PFSK-1 (cell line): Measurements from ENCODE around the gene RAB3GAP2.

ENCODE experiments used
- FOXP2 ChIP-seq: optimal IDR thresholded peaks from 2 replicates; pipeline ENCODE3; 2011; ENCODE audit warnings: borderline replicate concordance, control low read depth, inconsistent platforms; ENCODE audit not compliant: insufficient read depth; ENCODE audit errors: extremely low read length, extremely low read depth
- POLR2AphosphoS5 ChIP-seq: IDR thresholded peaks from 2 replicates; pipeline ENCODE4 v1.6.1; 2012; ENCODE audit warnings: low read depth, mild to moderate bottlenecking, control low read depth, low read length, moderate library complexity
- SIN3A ChIP-seq: IDR thresholded peaks from 2 replicates; pipeline ENCODE4 v1.6.1; 2012; ENCODE audit warnings: mild to moderate bottlenecking, low read length, moderate library complexity, borderline replicate concordance; ENCODE audit not compliant: insufficient read depth
- TAF1 ChIP-seq: IDR thresholded peaks from 2 replicates; pipeline ENCODE4 v1.6.1; 2012; ENCODE audit warnings: low read length, control low read depth, borderline replicate concordance; ENCODE audit not compliant: insufficient read depth
- TF ChIP-seq, protein P1 (sequence below), 2 experiments: IDR thresholded peaks; 2 replicates each; pipeline versions ENCODE4 v1.6.1 to v1.8.0; 2011 to 2012; ENCODE audit warnings: low read depth in 2 of 2, low read length in 2 of 2, control low read depth in 1 of 2, inconsistent platforms in 1 of 2, mild to moderate bottlenecking in 1 of 2, moderate library complexity in 1 of 2; ENCODE audit not compliant: insufficient read depth in 1 of 2

Gene RAB3GAP2

DNA sequence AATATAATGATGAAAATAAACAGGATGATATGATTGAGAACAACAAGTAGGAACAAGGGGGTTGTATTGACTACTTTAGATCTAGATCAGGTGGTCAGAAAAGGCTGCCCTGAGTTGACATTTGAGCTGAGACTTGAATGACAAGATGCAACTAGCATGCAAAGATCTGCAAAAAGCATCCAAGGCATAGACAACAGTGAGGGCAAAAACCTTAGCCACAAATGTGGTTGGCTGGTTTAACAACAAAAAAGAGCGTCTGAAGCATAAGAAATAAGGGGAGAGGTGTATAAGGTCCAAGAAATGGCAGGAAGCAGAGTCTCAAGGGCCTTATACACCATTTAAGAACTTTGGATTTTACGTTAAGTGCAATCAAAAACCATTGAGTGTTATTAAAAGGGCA is 3.2 kb downstream of the RAB3GAP2 start:
- TF ChIP-seq SIN3A (no peak), POLR2AphosphoS5 (no peak), TAF1 (no peak), FOXP2 (no peak)
- TF ChIP-seq, protein P1, sequence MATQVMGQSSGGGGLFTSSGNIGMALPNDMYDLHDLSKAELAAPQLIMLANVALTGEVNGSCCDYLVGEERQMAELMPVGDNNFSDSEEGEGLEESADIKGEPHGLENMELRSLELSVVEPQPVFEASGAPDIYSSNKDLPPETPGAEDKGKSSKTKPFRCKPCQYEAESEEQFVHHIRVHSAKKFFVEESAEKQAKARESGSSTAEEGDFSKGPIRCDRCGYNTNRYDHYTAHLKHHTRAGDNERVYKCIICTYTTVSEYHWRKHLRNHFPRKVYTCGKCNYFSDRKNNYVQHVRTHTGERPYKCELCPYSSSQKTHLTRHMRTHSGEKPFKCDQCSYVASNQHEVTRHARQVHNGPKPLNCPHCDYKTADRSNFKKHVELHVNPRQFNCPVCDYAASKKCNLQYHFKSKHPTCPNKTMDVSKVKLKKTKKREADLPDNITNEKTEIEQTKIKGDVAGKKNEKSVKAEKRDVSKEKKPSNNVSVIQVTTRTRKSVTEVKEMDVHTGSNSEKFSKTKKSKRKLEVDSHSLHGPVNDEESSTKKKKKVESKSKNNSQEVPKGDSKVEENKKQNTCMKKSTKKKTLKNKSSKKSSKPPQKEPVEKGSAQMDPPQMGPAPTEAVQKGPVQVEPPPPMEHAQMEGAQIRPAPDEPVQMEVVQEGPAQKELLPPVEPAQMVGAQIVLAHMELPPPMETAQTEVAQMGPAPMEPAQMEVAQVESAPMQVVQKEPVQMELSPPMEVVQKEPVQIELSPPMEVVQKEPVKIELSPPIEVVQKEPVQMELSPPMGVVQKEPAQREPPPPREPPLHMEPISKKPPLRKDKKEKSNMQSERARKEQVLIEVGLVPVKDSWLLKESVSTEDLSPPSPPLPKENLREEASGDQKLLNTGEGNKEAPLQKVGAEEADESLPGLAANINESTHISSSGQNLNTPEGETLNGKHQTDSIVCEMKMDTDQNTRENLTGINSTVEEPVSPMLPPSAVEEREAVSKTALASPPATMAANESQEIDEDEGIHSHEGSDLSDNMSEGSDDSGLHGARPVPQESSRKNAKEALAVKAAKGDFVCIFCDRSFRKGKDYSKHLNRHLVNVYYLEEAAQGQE (IDR thresholded peaks at IDR 0.05; ENCODE audit: insufficient read depth in 1 of 2, low read depth in 2 of 2, low read length in 2 of 2): no peak

DNA sequence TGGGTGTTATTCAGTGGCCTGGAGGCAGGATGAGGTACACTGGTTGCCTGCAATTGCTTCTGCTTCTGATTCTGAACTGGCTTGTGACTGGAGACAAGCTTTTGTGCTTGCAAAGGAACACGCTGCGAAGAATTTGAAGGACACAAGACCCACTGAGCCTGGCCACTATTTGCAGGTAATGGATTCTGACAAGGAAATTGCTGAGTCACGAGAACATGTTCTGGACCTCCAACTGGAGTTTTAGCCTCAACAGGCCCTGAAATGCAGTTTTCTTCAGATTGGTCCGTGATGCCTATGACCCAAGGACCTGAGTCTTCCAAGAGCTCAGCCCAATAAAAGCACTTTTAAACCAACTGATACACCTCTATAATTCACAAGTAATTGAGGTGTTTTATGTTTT is 4.6 kb downstream of the RAB3GAP2 start:
- TF ChIP-seq TAF1 (no peak), SIN3A (no peak), POLR2AphosphoS5 (no peak), FOXP2 (no peak)
- TF ChIP-seq, protein P1 (IDR thresholded peaks at IDR 0.05; ENCODE audit: insufficient read depth in 1 of 2, low read depth in 2 of 2, low read length in 2 of 2): no peak

DNA sequence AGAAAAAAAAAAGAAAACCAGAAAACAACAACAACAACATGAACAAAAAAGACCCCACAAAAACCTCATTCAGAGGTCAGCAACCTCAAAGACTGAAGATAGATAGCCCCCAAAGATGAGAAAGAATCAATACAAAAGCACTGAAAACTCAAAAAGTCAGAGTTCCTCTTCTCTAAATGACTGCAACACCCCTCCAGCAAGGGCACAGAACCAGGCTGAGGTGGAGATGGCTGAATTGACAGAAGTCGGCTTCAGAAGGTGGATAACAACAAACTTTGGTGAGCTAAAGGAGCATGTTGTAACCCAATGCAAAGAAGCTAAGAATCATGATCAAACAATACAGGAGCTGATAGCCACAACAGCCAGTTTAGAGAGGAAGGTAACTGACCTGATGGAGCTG is 17.0 kb downstream of the RAB3GAP2 start:
- TF ChIP-seq, protein P1 (IDR thresholded peaks at IDR 0.05; ENCODE audit: insufficient read depth in 1 of 2, low read depth in 2 of 2, low read length in 2 of 2): no peak
- TF ChIP-seq TAF1 (no peak), SIN3A (no peak), POLR2AphosphoS5 (no peak), FOXP2 (no peak)

DNA sequence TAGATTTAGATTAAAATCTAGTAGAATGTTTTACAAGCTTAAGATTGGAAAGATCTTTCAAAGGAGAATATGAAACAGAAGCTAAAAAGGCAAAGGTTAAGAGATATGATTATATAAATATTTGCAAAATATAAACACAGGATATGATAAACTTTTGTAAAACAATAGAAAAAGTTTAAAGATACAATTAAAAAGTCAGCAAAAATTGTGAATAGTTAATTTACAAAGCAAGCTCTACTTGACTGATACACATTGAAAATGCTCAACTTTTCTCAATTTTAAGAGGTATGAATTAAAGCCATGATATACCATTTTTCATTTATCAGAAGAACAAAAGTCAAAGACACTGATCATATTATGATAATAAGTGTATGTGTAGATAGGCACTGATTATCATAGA is 21.0 kb downstream of the RAB3GAP2 start:
- TF ChIP-seq, protein P1 (IDR thresholded peaks at IDR 0.05; ENCODE audit: insufficient read depth in 1 of 2, low read depth in 2 of 2, low read length in 2 of 2): no peak
- TF ChIP-seq TAF1 (no peak), SIN3A (no peak), POLR2AphosphoS5 (no peak), FOXP2 (no peak)

DNA sequence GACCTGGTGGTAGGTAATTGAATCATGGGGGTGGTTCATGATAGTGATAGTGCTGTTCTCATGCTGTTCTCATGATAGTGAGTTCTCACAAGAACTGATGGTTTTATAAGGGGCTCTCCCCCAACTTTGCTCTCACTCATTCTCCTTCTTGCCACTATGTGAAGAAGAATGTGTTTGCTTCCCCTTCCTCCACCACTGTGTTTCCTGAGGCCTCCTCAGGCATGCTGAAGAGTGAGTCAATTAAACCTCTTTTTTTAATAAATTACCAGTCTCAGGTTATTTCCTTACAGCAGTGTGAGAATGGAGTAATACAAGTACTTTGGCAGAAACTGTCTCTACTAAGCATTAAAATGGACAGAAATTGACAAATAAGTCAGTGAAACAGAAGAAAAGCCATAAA is 21.6 kb downstream of the RAB3GAP2 start:
- TF ChIP-seq TAF1 (no peak), SIN3A (no peak), FOXP2 (no peak), POLR2AphosphoS5 (no peak)
- TF ChIP-seq, protein P1 (IDR thresholded peaks at IDR 0.05; ENCODE audit: insufficient read depth in 1 of 2, low read depth in 2 of 2, low read length in 2 of 2): no peak
